Endothelial cell of umbilical vein (primary cell): ENCODE measurements around the gene MARS1. TPM values are rescaled to one million over a fixed set of nuclear protein-coding genes. Genes with fewer than 3 reads are reported as not detected.

ENCODE experiments used
- BruUV-seq: library from RNA; stranded (reverse); fragments of 400-500 nt; replicated peaks from 2 replicates; lab custom pipeline; 2021; lab: Mats Ljungman, UMichigan
- CTCF ChIA-PET: fragments of 300-600, 350-600 bp; sonication (Branson Sonifier 250); formaldehyde crosslinking; loops from one replicate; lab custom pipeline; 2021; ENCODE audit warnings: antibody characterized with exemption, inconsistent platforms; lab: Charles Lee
- POLR2A ChIA-PET: fragments of 300-600, 350-600 bp; sonication (Branson Sonifier 250); formaldehyde crosslinking; loops from one replicate; lab custom pipeline; 2021; ENCODE audit warnings: antibody characterized with exemption, inconsistent platforms; lab: Charles Lee
- DNase-seq: peaks from one replicate; pipeline ENCODE4 v3.0.0-alpha.2; 2011; ENCODE audit warnings: low read depth, low spot score
- FAIRE-seq: peaks from 2 replicates; lab custom pipeline; 2011; peaks lifted over from hg19 to GRCh38; lab: Jason Lieb, UNC
- H2AFZ ChIP-seq: 2 replicates; pipeline ENCODE4 v1.6.0; 2012; ENCODE audit warnings: low read depth, low read length, control low read depth, inconsistent platforms
- H3K27ac ChIP-seq: 2 replicates; pipeline ENCODE4 v1.5.1; 2011; ENCODE audit warnings: low read depth, mild to moderate bottlenecking, control low read depth, low read length, moderate library complexity; ENCODE audit not compliant: insufficient read depth
- H3K27me3 ChIP-seq, 2 experiments: 2 replicates each; pipeline versions ENCODE4 v1.6.0 to v1.6.1; 2011; ENCODE audit warnings: low read length in 2 of 2, mixed read lengths in 1 of 2; ENCODE audit not compliant: control insufficient read depth in 2 of 2, insufficient read depth in 2 of 2
- H3K36me3 ChIP-seq, 2 experiments: 2 replicates in 1 of 2; 3 replicates in 1 of 2; pipeline ENCODE4 v1.5.1; 2011; ENCODE audit warnings: low read length in 2 of 2, mild to moderate bottlenecking in 1 of 2, moderate library complexity in 1 of 2; ENCODE audit not compliant: control insufficient read depth in 2 of 2, insufficient read depth in 2 of 2; ENCODE audit errors: extremely low read depth in 1 of 2
- H3K4me1 ChIP-seq: 3 replicates; pipeline ENCODE4 v1.5.1; 2011; ENCODE audit warnings: mild to moderate bottlenecking, low read length; ENCODE audit not compliant: control insufficient read depth, insufficient read depth; ENCODE audit errors: extremely low read depth
- H3K4me2 ChIP-seq: 2 replicates; pipeline ENCODE4 v1.6.1; 2011; ENCODE audit warnings: low read length, control low read depth, mixed read lengths; ENCODE audit not compliant: insufficient read depth
- H3K4me3 ChIP-seq, 3 experiments: fragments of 200-600 bp in 1 of 3; sonication (generic), shearing (Covaris generic) in 1 of 3; replicated peaks in 1 of 3; 2 replicates each; pipeline ENCODE4 v1.5.1; 2011 to 2016; ENCODE audit warnings: control low read depth in 3 of 3, low read length in 3 of 3, mild to moderate bottlenecking in 2 of 3, inconsistent platforms in 1 of 3, low read depth in 1 of 3, moderate library complexity in 1 of 3; ENCODE audit not compliant: insufficient read depth in 1 of 3
- H3K79me2 ChIP-seq: 2 replicates; pipeline ENCODE4 v1.6.0; 2012; ENCODE audit warnings: low read length, inconsistent platforms; ENCODE audit not compliant: control insufficient read depth, insufficient read depth
- H3K9ac ChIP-seq: replicated peaks from 2 replicates; pipeline ENCODE3; 2011; ENCODE audit warnings: low read length, control low read depth; ENCODE audit not compliant: insufficient read depth; ENCODE audit errors: extremely low read depth
- H3K9me1 ChIP-seq: replicated peaks from 3 replicates; pipeline ENCODE4 v1.6.0; 2011; ENCODE audit warnings: mild to moderate bottlenecking, low read length; ENCODE audit not compliant: control insufficient read depth, insufficient read depth; ENCODE audit errors: extremely low read depth
- H3K9me3 ChIP-seq: replicated peaks from 2 replicates; pipeline ENCODE4 v1.5.1; 2012; ENCODE audit warnings: low read length, inconsistent platforms; ENCODE audit not compliant: control insufficient read depth, insufficient read depth
- H4K20me1 ChIP-seq: replicated peaks from 2 replicates; pipeline ENCODE3; 2011; ENCODE audit warnings: mild to moderate bottlenecking, low read length; ENCODE audit not compliant: control insufficient read depth, insufficient read depth; ENCODE audit errors: extremely low read depth
- EZH2 ChIP-seq: IDR thresholded peaks from 2 replicates; pipeline ENCODE4 v1.6.1; 2012; ENCODE audit warnings: borderline replicate concordance, low read depth, mild to moderate bottlenecking, moderate library complexity, low read length, inconsistent platforms; ENCODE audit not compliant: severe bottlenecking
- FOS ChIP-seq: IDR thresholded peaks from 2 replicates; pipeline ENCODE4 v1.6.1; 2011; ENCODE audit warnings: mild to moderate bottlenecking, low read length, moderate library complexity, borderline replicate concordance; ENCODE audit not compliant: insufficient read depth
- GATA2 ChIP-seq: IDR thresholded peaks from 2 replicates; pipeline ENCODE4 v1.7.0; 2011; ENCODE audit warnings: low read depth, mild to moderate bottlenecking, moderate library complexity, mixed read lengths, low read length; ENCODE audit not compliant: insufficient read length, insufficient read depth
- JUN ChIP-seq: IDR thresholded peaks from 2 replicates; pipeline ENCODE4 v1.6.1; 2011; ENCODE audit warnings: borderline replicate concordance, low read depth; ENCODE audit not compliant: insufficient read length, insufficient read depth
- MYC ChIP-seq: IDR thresholded peaks from one replicate; pipeline ENCODE4 v1.6.1; 2011; ENCODE audit warnings: mild to moderate bottlenecking, low read depth, low read length
- POLR2A ChIP-seq: IDR thresholded peaks from 2 replicates; pipeline ENCODE4 v1.6.1; 2012; ENCODE audit warnings: low read depth, mild to moderate bottlenecking, control low read depth, low read length
- POLR2AphosphoS5 ChIP-seq: IDR thresholded peaks from 2 replicates; pipeline ENCODE4 v1.6.1; 2012; ENCODE audit warnings: low read depth, mild to moderate bottlenecking, control low read depth, low read length, moderate library complexity; ENCODE audit not compliant: insufficient read depth
- dilution Hi-C: fragments of 300-500 bp; cut with MboI; formaldehyde crosslinking; loops from one replicate; pipeline ENCODE4 v1.15.0; 2019; ENCODE audit warnings: low sequenced_read_pairs; ENCODE audit not compliant: extremely low pct_ligation_motif_present
- intact Hi-C: fragments of 100-400 bp; cut with micrococcal nuclease; formaldehyde crosslinking; loops from one replicate; pipeline ENCODE4 v1.10.0; 2022
- polyA plus RNA-seq, 4 experiments: library from polyadenylated mRNA; depleted of rRNA in 3 of 4; stranded (reverse) in 3 of 4; unstranded in 1 of 4; fragments of >200 nt; gene quantifications; 2 replicates each; pipeline versions ENCODE4 v1.2.1 to v1.2.3, GENCODE V29; 2011 to 2012; ENCODE audit warnings: missing spikeins in 1 of 4
- total RNA-seq: library from RNA; stranded (reverse); gene quantifications from 2 replicates; pipeline ENCODE4 v1.2.3, GENCODE V29; 2021
- TF ChIP-seq, protein P1 (sequence below), 2 donors: IDR thresholded peaks; 1 replicate in 1 of 2; 2 replicates in 1 of 2; pipeline ENCODE4 v1.5.1; 2011; ENCODE audit warnings: low read length in 2 of 2, mild to moderate bottlenecking in 2 of 2, moderate library complexity in 2 of 2, control low read depth in 1 of 2, inconsistent platforms in 1 of 2, low read depth in 1 of 2; ENCODE audit not compliant: insufficient read depth in 1 of 2; ENCODE audit errors: extremely low read depth in 1 of 2
- TF ChIP-seq, protein P2 (sequence below): IDR thresholded peaks from 2 replicates; pipeline ENCODE4 v1.6.1; 2011; ENCODE audit not compliant: insufficient read depth, insufficient read length

Gene MARS1
- total and polyA plus RNA-seq, 2 donors (not counting 3 experiments of a cell fraction or from before 2014, with no cell fraction given) = 118 to 212 TPM

DNA sequence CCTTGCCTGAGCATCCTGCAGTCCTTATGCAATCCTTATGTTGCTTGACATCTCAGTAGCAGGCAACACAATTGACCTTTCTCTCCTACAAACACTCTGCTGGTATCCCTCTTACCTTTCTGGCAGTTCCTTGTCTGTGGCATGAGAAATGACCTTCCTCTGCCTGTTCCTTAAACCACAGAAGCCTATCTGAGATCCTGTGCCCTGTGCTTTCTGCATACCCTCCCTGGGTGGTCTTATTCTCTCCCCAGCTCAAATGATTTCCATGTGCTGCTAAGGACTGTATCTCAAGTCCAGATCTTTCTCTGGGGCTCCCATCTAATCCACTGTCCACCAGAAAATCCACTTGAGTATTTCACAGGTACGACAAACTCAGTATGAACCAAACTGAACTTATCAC is 6.2 kb upstream of the MARS1 start:
- DNase-seq (no peak), FAIRE-seq (no peak)
- intact Hi-C loops = no loop called here
- ChIA-PET CTCF (interaction anchor here (0.9 kb wide), 1 partner anchor 23 kb away, joined by 3 read pairs; no protein-coding TSS in a partner anchor), POLR2A (no interaction called here)
- Histone ChIP-seq H3K36me3 (no peaks in the 10 kb centered on the region), H2AFZ (no peak overlapping the region), H3K27ac (no peak overlapping the region), H4K20me1 (no peaks in the 10 kb centered on the region), H3K79me2 (no peaks in the 10 kb centered on the region), H3K9me1 (no peaks in the 10 kb centered on the region), H3K27me3 (peaks cover 11 to 13% of the 10 kb centered on the region in 2 experiments), H3K4me1 (peaks cover 7% of the 10 kb centered on the region), H3K9me3 (no peaks in the 10 kb centered on the region), H3K4me2 (no peak overlapping the region), H3K4me3 (no peak overlapping the region), H3K9ac (no peak overlapping the region)
- BruUV-seq = no TSS peak
- TF ChIP-seq MYC = no peak
- TF ChIP-seq, protein P1, sequence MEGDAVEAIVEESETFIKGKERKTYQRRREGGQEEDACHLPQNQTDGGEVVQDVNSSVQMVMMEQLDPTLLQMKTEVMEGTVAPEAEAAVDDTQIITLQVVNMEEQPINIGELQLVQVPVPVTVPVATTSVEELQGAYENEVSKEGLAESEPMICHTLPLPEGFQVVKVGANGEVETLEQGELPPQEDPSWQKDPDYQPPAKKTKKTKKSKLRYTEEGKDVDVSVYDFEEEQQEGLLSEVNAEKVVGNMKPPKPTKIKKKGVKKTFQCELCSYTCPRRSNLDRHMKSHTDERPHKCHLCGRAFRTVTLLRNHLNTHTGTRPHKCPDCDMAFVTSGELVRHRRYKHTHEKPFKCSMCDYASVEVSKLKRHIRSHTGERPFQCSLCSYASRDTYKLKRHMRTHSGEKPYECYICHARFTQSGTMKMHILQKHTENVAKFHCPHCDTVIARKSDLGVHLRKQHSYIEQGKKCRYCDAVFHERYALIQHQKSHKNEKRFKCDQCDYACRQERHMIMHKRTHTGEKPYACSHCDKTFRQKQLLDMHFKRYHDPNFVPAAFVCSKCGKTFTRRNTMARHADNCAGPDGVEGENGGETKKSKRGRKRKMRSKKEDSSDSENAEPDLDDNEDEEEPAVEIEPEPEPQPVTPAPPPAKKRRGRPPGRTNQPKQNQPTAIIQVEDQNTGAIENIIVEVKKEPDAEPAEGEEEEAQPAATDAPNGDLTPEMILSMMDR (IDR thresholded peaks at IDR 0.05; ENCODE audit: extremely low read depth in 1 of 2, insufficient read depth in 1 of 2, low read depth in 1 of 2, low read length in 2 of 2) = no peak
- no peak for TF ChIP-seq POLR2A
- no peak for TF ChIP-seq EZH2
- TF ChIP-seq JUN = no peak
- TF ChIP-seq FOS = no peak
- TF ChIP-seq, protein P2, sequence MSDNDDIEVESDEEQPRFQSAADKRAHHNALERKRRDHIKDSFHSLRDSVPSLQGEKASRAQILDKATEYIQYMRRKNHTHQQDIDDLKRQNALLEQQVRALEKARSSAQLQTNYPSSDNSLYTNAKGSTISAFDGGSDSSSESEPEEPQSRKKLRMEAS = no peak
- TF ChIP-seq POLR2AphosphoS5 = no peak
- no peak for TF ChIP-seq GATA2
- dilution Hi-C loops = no loop called here
